Vagina (tissue), 2 donors: Measurements from ENCODE around the gene NUP35. TPM values are rescaled to one million over a fixed set of nuclear protein-coding genes. Genes with fewer than 3 reads are reported as not detected.

Source experiments
- DNase-seq, 2 donors: peaks; one replicate each; pipeline ENCODE4 v3.0.0-alpha.2; 2017; ENCODE audit errors: extremely low spot score in 2 of 2
- H3K27ac ChIP-seq: fragments of 200-600 bp; sonication (generic); one replicate; pipeline ENCODE4 v1.5.1; 2019
- H3K27me3 ChIP-seq: fragments of 200-600 bp; sonication (generic); one replicate; pipeline ENCODE4 v1.5.1; 2019
- H3K36me3 ChIP-seq, 2 donors: fragments of 200-600 bp; sonication (generic); one replicate each; pipeline ENCODE4 v1.5.1; 2017 to 2019
- H3K4me1 ChIP-seq: fragments of 200-600 bp; sonication (generic); one replicate; pipeline ENCODE4 v1.5.1; 2019
- H3K4me3 ChIP-seq, 2 donors: fragments of 200-600 bp; sonication (generic); 1 replicate in 1 of 2; 2 replicates in 1 of 2; pipeline ENCODE4 v1.5.1; 2016 to 2019
- H3K9me3 ChIP-seq: fragments of 200-600 bp; sonication (generic); one replicate; pipeline ENCODE4 v1.5.1; 2019
- CTCF ChIP-seq, 3 experiments: fragments of 450-650 bp in 2 of 3; fragments of 200-600 bp in 1 of 3; sonication (generic) in 1 of 3; IDR thresholded peaks; one replicate each; pipeline ENCODE4 v1.5.1; 2017 to 2019; ENCODE audit warnings: antibody characterized with exemption in 3 of 3, mild to moderate bottlenecking in 2 of 3, moderate library complexity in 2 of 3
- POLR2A ChIP-seq, 2 donors: fragments of 450-650 bp; IDR thresholded peaks; one replicate each; pipeline ENCODE4 v1.6.1; 2017; ENCODE audit warnings: antibody characterized with exemption in 2 of 2, mild to moderate bottlenecking in 2 of 2, moderate library complexity in 2 of 2
- POLR2AphosphoS5 ChIP-seq, 2 donors: sonication (generic); formaldehyde crosslinking; IDR thresholded peaks; one replicate each; pipeline ENCODE4 v1.9.0; 2017; ENCODE audit warnings: antibody characterized with exemption in 2 of 2, mild to moderate bottlenecking in 2 of 2, low read depth in 1 of 2; ENCODE audit not compliant: insufficient read depth in 1 of 2
- intact Hi-C: fragments of 100-400 bp; cut with DNase I; formaldehyde crosslinking; loops from one replicate; pipeline ENCODE4 v1.15.1; 2023
- total RNA-seq: library from RNA; depleted of rRNA; stranded (reverse); fragments of >200 nt; gene quantifications from one replicate; pipeline ENCODE4 v1.2.3, GENCODE V29; 2016

NUP35 gene
- total RNA-seq, 1 donor from 2014 or later, result 18.4 TPM

- no peaks in the 10 kb centered on the region for H3K9me3 ChIP-seq
- no peak overlapping the region for H3K27ac ChIP-seq
- H3K4me1 ChIP-seq, result no peaks in the 10 kb centered on the region
- no peak for DNase-seq
- no peaks in the 10 kb centered on the region for H3K36me3 ChIP-seq
- no peak for TF ChIP-seq CTCF (IDR thresholded peaks at IDR 0.05)
- TF ChIP-seq POLR2AphosphoS5 (IDR thresholded peaks at IDR 0.05; ENCODE audit: insufficient read depth in 1 of 2, low read depth in 1 of 2), result no peak
- TF ChIP-seq POLR2A (IDR thresholded peaks at IDR 0.05), result no peak
- no peak overlapping the region for H3K4me3 ChIP-seq
- H3K27me3 ChIP-seq, result no peaks in the 10 kb centered on the region
- intact Hi-C loops, result no loop called here
These were observed 30.2 kb upstream of the NUP35 start for GRCh38 chr2:183093857-183094657.

- Histone ChIP-seq H3K4me3 (no peak overlapping the region), H3K27me3 (no peaks in the 10 kb centered on the region), H3K9me3 (no peaks in the 10 kb centered on the region), H3K27ac (no peak overlapping the region), H3K36me3 (no peaks in the 10 kb centered on the region), H3K4me1 (no peaks in the 10 kb centered on the region)
- DNase-seq, result no peak
- intact Hi-C loops, result no loop called here
- TF ChIP-seq CTCF (IDR thresholded peaks at IDR 0.05) (no peak), POLR2A (IDR thresholded peaks at IDR 0.05) (no peak), POLR2AphosphoS5 (IDR thresholded peaks at IDR 0.05; ENCODE audit: insufficient read depth in 1 of 2, low read depth in 1 of 2) (no peak)
These were observed 18.7 kb upstream of the NUP35 start for GRCh38 chr2:183105402-183106134.

GRCh38 chr2:183112577-183112976 is 11.7 kb upstream of the NUP35 start:
- H3K4me1 ChIP-seq, result no peaks in the 10 kb centered on the region
- no peak overlapping the region for H3K4me3 ChIP-seq
- intact Hi-C loops, result no loop called here
- H3K36me3 ChIP-seq, result no peaks in the 10 kb centered on the region
- TF ChIP-seq POLR2AphosphoS5 (IDR thresholded peaks at IDR 0.05; ENCODE audit: insufficient read depth in 1 of 2, low read depth in 1 of 2), result no peak
- no peak for TF ChIP-seq CTCF (IDR thresholded peaks at IDR 0.05)
- no peak for TF ChIP-seq POLR2A (IDR thresholded peaks at IDR 0.05)
- no peaks in the 10 kb centered on the region for H3K9me3 ChIP-seq
- DNase-seq, result no peak
- no peak overlapping the region for H3K27ac ChIP-seq
- no peaks in the 10 kb centered on the region for H3K27me3 ChIP-seq

GRCh38 chr2:183113630-183114029 is 10.6 kb upstream of the NUP35 start:
- Histone ChIP-seq H3K4me1 (no peaks in the 10 kb centered on the region), H3K27ac (no peak overlapping the region), H3K27me3 (no peaks in the 10 kb centered on the region), H3K4me3 (no peak overlapping the region), H3K9me3 (no peaks in the 10 kb centered on the region), H3K36me3 (no peaks in the 10 kb centered on the region)
- intact Hi-C loops, result no loop called here
- no peak for TF ChIP-seq POLR2AphosphoS5 (IDR thresholded peaks at IDR 0.05; ENCODE audit: insufficient read depth in 1 of 2, low read depth in 1 of 2)
- no peak for TF ChIP-seq CTCF (IDR thresholded peaks at IDR 0.05)
- no peak for TF ChIP-seq POLR2A (IDR thresholded peaks at IDR 0.05)
- no peak for DNase-seq

- Histone ChIP-seq H3K4me1 (no peaks in the 10 kb centered on the region), H3K27me3 (no peaks in the 10 kb centered on the region), H3K27ac (no peak overlapping the region), H3K4me3 (no peak overlapping the region), H3K36me3 (no peaks in the 10 kb centered on the region), H3K9me3 (no peaks in the 10 kb centered on the region)
- no peak for DNase-seq
- TF ChIP-seq POLR2AphosphoS5 (IDR thresholded peaks at IDR 0.05; ENCODE audit: insufficient read depth in 1 of 2, low read depth in 1 of 2), result no peak
- TF ChIP-seq CTCF (IDR thresholded peaks at IDR 0.05), result no peak
- no peak for TF ChIP-seq POLR2A (IDR thresholded peaks at IDR 0.05)
- intact Hi-C loops, result no loop called here
These were observed 7.0 kb upstream of the NUP35 start for GRCh38 chr2:183117226-183117625.
